Right ventricle myocardium superior (tissue), 1 donor: ENCODE results near the gene ZNF786. TPM values are rescaled to one million over a fixed set of nuclear protein-coding genes. Genes with fewer than 3 reads are reported as not detected.
"Not testable (repeated sequence)": the region's sequence is repeated elsewhere in the genome, so short reads cannot be mapped to it uniquely, and the experiment has no call there.

Source experiments
- ATAC-seq: fragments of 200-7000 bp; cut with Tn5 transposase; one replicate; pipeline ENCODE4 v1.9.1; 2020; ENCODE audit warnings: mild to moderate bottlenecking; ENCODE audit not compliant: poor library complexity
- DNase-seq: peaks from one replicate; pipeline ENCODE4 v3.0.0-alpha.2; 2020
- intact Hi-C: fragments of 100-400 bp; cut with DNase I; formaldehyde crosslinking; loops from one replicate; pipeline ENCODE4 v1.11.2; 2022
- long read RNA-seq: library from polyadenylated mRNA; unstranded; transcript quantifications from one replicate; pipeline ENCODE4 v2.0.0, GENCODE V29; 2021
- total RNA-seq: library from RNA; stranded (reverse); fragmentation: NEBNext Ultra II Directional; extraction: Animal tissue kit (Norgen Biotek cat#: 25700); gene quantifications from one replicate; pipeline ENCODE4 v1.2.1, GENCODE V29; 2021
- donor health status: DM: no; HTN: yes; CAD: no; lungs with severe emphysema.

ZNF786 gene
- 2.3 TPM for total RNA-seq
- long read RNA-seq, transcript ZNF786-202 (4 exons, 2,874 nt): major isoform, 8 of 13 reads
- long read RNA-seq, partial matches to known transcripts: 0 of 13 reads
- long read RNA-seq, other reads (novel, unspliced or antisense): 4 of 13 reads

GRCh38 chr7:149090397-149091195, at the start of gene ZNF786:
ZNF786 (minus strand) TSS chr7:149090718; CDS start chr7:149090640, 78 bp downstream.
- intact Hi-C loops: loop anchor here (5.0 kb wide), 2 partner anchors 63 to 83 kb away; partner anchors contain the start of gene PDIA4
- ATAC-seq (peak; percentile 99), DNase-seq (peak; percentile 91)

GRCh38 chr7:149136118-149136517, 45.6 kb upstream of the ZNF786 start:
- DNase-seq (no peak), ATAC-seq (no peak)
- intact Hi-C loops: no loop called here

- no peak for DNase-seq
- ATAC-seq: no peak
- intact Hi-C loops: no loop called here
These were observed 42.7 kb upstream of the ZNF786 start for GRCh38 chr7:149133028-149133710.

- no peak for DNase-seq
- intact Hi-C loops: no loop called here
- ATAC-seq: no peak
These were observed 40.2 kb upstream of the ZNF786 start for GRCh38 chr7:149130572-149131198.

- intact Hi-C loops: no loop called here
- ATAC-seq: peak; percentile 72
- DNase-seq: peak; percentile 67
These were observed 36.2 kb upstream of the ZNF786 start for GRCh38 chr7:149126662-149127266.

- ATAC-seq: peak; percentile 96
- intact Hi-C loops: no loop called here
- peak; percentile 94 for DNase-seq
These were observed 35.5 kb upstream of the ZNF786 start, which contains the start of gene ZNF425 for GRCh38 chr7:149125863-149126661. ZNF425 (minus strand) TSS chr7:149126324; CDS start chr7:149126213, 111 bp downstream.

GRCh38 chr7:149125189-149125862, 34.8 kb upstream of the ZNF786 start:
- intact Hi-C loops: no loop called here
- no peak for DNase-seq
- ATAC-seq: no peak

- intact Hi-C loops: no loop called here
- DNase-seq (no peak), ATAC-seq (no peak)
These were observed 19.5 kb upstream of the ZNF786 start for GRCh38 chr7:149109969-149110368.

- ATAC-seq: no peak
- intact Hi-C loops: no loop called here
- DNase-seq: no peak
These were observed 14.2 kb upstream of the ZNF786 start for GRCh38 chr7:149104749-149105148.

GRCh38 chr7:149104214-149104613, 13.7 kb upstream of the ZNF786 start:
- no peak for DNase-seq
- no peak for ATAC-seq
- intact Hi-C loops: no loop called here

GRCh38 chr7:149103424-149103823, 12.9 kb upstream of the ZNF786 start:
- intact Hi-C loops: no loop called here
- no peak for ATAC-seq

GRCh38 chr7:149102666-149103065, 12.1 kb upstream of the ZNF786 start:
- ATAC-seq (no peak), DNase-seq (no peak)
- intact Hi-C loops: no loop called here

More at GRCh38 chr7:149103424-149103823, 12.9 kb upstream of the ZNF786 start:
- DNase-seq: no peak

GRCh38 chr7:149100821-149101220, 10.3 kb upstream of the ZNF786 start:
- ATAC-seq: no peak
- DNase-seq: no peak
- intact Hi-C loops: no loop called here

- intact Hi-C loops: no loop called here
- ATAC-seq (no peak), DNase-seq (no peak)
These were observed 8.5 kb upstream of the ZNF786 start for GRCh38 chr7:149099058-149099457.

- intact Hi-C loops: no loop called here
- no peak for DNase-seq
- ATAC-seq: no peak
These were observed 6.6 kb upstream of the ZNF786 start for GRCh38 chr7:149097088-149097487.

GRCh38 chr7:149093228-149093627, 2.7 kb upstream of the ZNF786 start:
- intact Hi-C loops: loop anchor here (5.0 kb wide), 2 partner anchors 66 to 86 kb away; partner anchors contain the start of gene PDIA4
- ATAC-seq (no peak), DNase-seq (no peak)

GRCh38 chr7:149092244-149092643, 1.7 kb upstream of the ZNF786 start:
- not testable (repeated sequence) for ATAC-seq, DNase-seq
- intact Hi-C loops: loop anchor here (5.0 kb wide), 2 partner anchors 65 to 85 kb away; partner anchors contain the start of gene PDIA4
